Natural killer cell (primary cell): ENCODE data around the gene CHKA. TPM values are rescaled to one million over a fixed set of nuclear protein-coding genes. Genes with fewer than 3 reads are reported as not detected.

Source experiments
- ATAC-seq, 3 donors: fragments of 150-1000 bp in 2 of 3; fragments of 200-7000 bp in 1 of 3; cut with Tn5 transposase; 1 replicate in 1 of 3; 2 replicates in 2 of 3; pipeline ENCODE4 v1.10.0; 2021; ENCODE audit warnings: mild to moderate bottlenecking in 2 of 3, moderate library complexity in 2 of 3
- DNase-seq, 2 donors: peaks; one replicate each; pipeline versions ENCODE4 v3.0.0 to v3.0.0-alpha.2; 2013 to 2021; ENCODE audit warnings: mixed read lengths in 1 of 2
- H3K27ac ChIP-seq: one replicate; pipeline ENCODE4 v1.5.1; 2013; ENCODE audit warnings: mild to moderate bottlenecking, low read length
- H3K27me3 ChIP-seq: one replicate; pipeline ENCODE4 v1.6.1; 2013; ENCODE audit warnings: low read length; ENCODE audit not compliant: control insufficient read depth, insufficient read depth
- H3K36me3 ChIP-seq: one replicate; pipeline ENCODE4 v1.6.1; 2013; ENCODE audit warnings: low read length; ENCODE audit not compliant: control insufficient read depth, insufficient read depth
- H3K4me1 ChIP-seq: one replicate; pipeline ENCODE4 v1.6.1; 2013; ENCODE audit warnings: low read length; ENCODE audit not compliant: control insufficient read depth, insufficient read depth
- H3K4me3 ChIP-seq: one replicate; pipeline ENCODE4 v1.5.1; 2013; ENCODE audit warnings: low read length
- H3K9me3 ChIP-seq: one replicate; pipeline ENCODE4 v1.6.1; 2013; ENCODE audit warnings: low read length; ENCODE audit not compliant: control insufficient read depth, insufficient read depth
- H3K27ac Mint-ChIP-seq, 2 donors: one replicate each; pipeline ENCODE4 v1.8.0; 2022; ENCODE audit warnings: mild to moderate bottlenecking in 2 of 2, mixed read lengths in 2 of 2, moderate library complexity in 1 of 2
- H3K27me3 Mint-ChIP-seq, 2 donors: one replicate each; pipeline ENCODE4 v1.8.0; 2022; ENCODE audit warnings: low read depth in 2 of 2, mixed read lengths in 2 of 2
- H3K36me3 Mint-ChIP-seq: one replicate; pipeline ENCODE4 v1.8.0; 2022; ENCODE audit warnings: mixed read lengths
- H3K4me1 Mint-ChIP-seq, 2 donors: one replicate each; pipeline ENCODE4 v1.8.0; 2022; ENCODE audit warnings: mixed read lengths in 2 of 2
- H3K4me3 Mint-ChIP-seq: one replicate; pipeline ENCODE4 v1.8.0; 2022; ENCODE audit warnings: mild to moderate bottlenecking, moderate library complexity, mixed read lengths
- H3K9me3 Mint-ChIP-seq, 2 donors: one replicate each; pipeline ENCODE4 v1.8.0; 2022; ENCODE audit warnings: mixed read lengths in 2 of 2
- WGBS: methylation state at CpG from one replicate; pipeline ENCODE4 v1.1.7; 2013; ENCODE audit warnings: missing lambda C conversion rate; ENCODE audit not compliant: insufficient coverage; 5-methylcytosine and 5-hydroxymethylcytosine counted together
- intact Hi-C: fragments of 100-400 bp; cut with micrococcal nuclease; formaldehyde crosslinking; loops from one replicate; pipeline ENCODE4 v1.14.2; 2022
- total RNA-seq, 4 donors: library from RNA; stranded (reverse); fragments of 120-200 nt in 1 of 4; gene quantifications; one replicate each; pipeline versions ENCODE4 v1.2.3 to v1.2.4, GENCODE V29; 2013 to 2022
- TF ChIP-seq, protein P1 (sequence below): fragments of 200-600 bp; IDR thresholded peaks from one replicate; pipeline ENCODE4 v1.8.0; 2022; ENCODE audit warnings: antibody characterized with exemption

CHKA gene
- total RNA-seq, 3 donors from 2014 or later (not counting 1 experiment from before 2014, with no cell fraction given) = 15.8 to 24.6 (median 24.4) TPM

DNA sequence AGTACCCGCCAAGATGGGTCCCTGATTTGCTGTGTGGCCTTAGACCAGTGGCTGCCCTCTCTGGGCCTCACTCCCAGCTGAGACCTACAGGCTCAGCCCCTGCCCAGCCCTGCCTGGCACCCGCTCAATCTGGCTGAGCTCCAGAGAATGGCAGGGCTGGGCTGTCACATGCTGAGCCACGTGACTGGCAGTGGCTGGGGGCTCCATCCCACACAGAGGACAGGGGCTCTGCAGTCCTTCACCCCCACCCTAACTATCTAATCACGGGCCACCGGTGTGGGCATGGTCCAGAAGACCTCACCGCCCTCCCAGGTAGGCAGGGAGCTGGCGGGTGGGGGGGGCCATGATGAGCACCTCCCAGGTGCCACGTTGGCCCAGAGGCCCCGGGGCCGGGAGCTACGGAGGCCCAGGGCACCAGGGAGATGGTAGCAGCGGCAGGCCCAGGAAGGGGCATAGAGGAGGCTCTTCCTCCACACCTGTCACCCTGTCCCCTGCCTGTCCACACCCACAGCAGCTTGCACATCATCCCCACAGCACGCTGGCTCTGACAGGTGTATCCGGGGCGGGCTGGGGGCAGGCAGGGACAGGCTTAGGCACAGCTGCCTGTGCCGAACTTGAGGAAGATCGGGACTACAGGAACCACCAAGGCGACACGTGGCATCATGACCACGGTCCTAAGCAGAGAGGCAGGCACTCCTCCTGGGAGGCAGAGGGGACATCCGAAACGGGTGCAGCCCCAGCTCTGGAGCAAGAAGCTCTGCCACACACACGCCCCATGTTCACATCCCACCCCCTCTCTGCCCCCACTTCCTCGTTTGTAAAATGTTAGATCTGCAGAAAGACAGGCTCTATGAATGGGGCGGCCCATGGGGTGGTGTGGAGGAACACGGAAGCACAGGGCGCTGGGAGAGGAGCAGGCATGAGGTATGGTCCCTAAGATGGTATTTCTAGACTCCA, 112.5 kb downstream of the CHKA start:
- intact Hi-C loops = loop anchor here (10.0 kb wide), 1 partner anchor 196 kb away; no protein-coding TSS in a partner anchor
- Mint-ChIP-seq H3K9me3 (no peaks in the 10 kb centered on the region), H3K27me3 (no peaks in the 10 kb centered on the region), H3K36me3 (no peaks in the 10 kb centered on the region), H3K4me3 (peak overlapping the region; percentile 47), H3K27ac (peak overlapping the region in 1 of 2 donors; percentile 88), H3K4me1 (peaks cover 21 to 39% of the 10 kb centered on the region in 2 donors)
- DNase-seq (no peak), ATAC-seq (peak in 1 of 3 donors; percentile 31)
- TF ChIP-seq, protein P1, sequence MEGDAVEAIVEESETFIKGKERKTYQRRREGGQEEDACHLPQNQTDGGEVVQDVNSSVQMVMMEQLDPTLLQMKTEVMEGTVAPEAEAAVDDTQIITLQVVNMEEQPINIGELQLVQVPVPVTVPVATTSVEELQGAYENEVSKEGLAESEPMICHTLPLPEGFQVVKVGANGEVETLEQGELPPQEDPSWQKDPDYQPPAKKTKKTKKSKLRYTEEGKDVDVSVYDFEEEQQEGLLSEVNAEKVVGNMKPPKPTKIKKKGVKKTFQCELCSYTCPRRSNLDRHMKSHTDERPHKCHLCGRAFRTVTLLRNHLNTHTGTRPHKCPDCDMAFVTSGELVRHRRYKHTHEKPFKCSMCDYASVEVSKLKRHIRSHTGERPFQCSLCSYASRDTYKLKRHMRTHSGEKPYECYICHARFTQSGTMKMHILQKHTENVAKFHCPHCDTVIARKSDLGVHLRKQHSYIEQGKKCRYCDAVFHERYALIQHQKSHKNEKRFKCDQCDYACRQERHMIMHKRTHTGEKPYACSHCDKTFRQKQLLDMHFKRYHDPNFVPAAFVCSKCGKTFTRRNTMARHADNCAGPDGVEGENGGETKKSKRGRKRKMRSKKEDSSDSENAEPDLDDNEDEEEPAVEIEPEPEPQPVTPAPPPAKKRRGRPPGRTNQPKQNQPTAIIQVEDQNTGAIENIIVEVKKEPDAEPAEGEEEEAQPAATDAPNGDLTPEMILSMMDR = no peak
- 64% methylated on average over 25 of the region's 27 CpGs for WGBS
- Histone ChIP-seq H3K27me3 (no peaks in the 10 kb centered on the region), H3K36me3 (no peaks in the 10 kb centered on the region), H3K9me3 (no peaks in the 10 kb centered on the region), H3K4me1 (peaks cover 64% of the 10 kb centered on the region), H3K27ac (no peak overlapping the region), H3K4me3 (no peak overlapping the region)

DNA sequence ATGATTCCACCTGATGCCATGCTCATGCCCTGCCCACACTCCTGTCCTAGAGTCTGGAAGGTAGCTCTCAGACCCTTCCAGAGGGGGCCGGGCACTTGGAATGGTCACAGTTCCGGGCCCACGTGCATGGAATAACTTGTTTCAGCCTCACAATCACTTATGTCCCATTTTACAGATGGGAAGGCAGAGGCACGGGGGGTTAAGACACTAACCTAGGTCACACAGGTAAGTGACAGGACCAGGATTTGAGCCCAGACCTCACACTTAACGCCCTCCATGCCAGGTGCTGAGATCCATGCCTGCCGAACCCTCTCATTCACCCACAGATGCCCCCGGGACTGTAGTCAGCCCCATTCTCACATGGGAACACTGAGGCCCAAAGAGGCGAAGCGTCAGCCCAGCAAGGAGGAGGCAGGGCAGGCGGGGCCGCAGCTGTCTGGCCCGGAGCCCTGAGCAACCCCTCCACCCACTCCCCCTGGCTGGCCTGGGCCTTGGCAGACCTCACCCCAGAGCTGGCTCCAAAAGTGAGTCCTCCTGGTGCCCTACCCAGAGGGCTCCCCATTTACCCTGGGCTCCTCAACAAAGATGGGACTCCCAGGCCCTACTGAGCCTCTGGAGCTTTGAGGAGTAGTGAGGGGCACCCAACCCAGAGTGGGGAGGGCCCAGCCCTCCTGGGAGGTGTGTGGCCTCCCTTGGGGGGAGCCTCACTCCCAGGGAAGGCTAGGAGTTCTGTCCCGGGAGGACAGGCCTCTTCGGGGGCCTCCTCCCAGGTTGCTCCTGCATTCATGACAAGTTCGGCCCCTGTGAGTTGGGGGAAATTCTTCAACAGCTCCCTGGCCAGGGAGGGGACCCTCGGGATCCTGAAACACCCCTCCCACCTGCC, 113.4 kb downstream of the CHKA start:
- peaks cover 64% of the 10 kb centered on the region for H3K4me1 ChIP-seq
- 86% methylated on average over 16 of the region's 16 CpGs for WGBS
- no peak for DNase-seq
- H3K4me3 ChIP-seq = no peak overlapping the region
- no peaks in the 10 kb centered on the region for H3K27me3 ChIP-seq
- intact Hi-C loops = loop anchor here (10.0 kb wide), 1 partner anchor 197 kb away; no protein-coding TSS in a partner anchor
- H3K27ac ChIP-seq = no peak overlapping the region
- Mint-ChIP-seq H3K4me3 (no peak overlapping the region), H3K27ac (no peak overlapping the region), H3K36me3 (no peaks in the 10 kb centered on the region), H3K27me3 (no peaks in the 10 kb centered on the region), H3K4me1 (peaks cover 21 to 42% of the 10 kb centered on the region in 2 donors), H3K9me3 (no peaks in the 10 kb centered on the region)
- no peak for ATAC-seq
- H3K9me3 ChIP-seq = no peaks in the 10 kb centered on the region
- TF ChIP-seq, protein P1 = no peak
- no peaks in the 10 kb centered on the region for H3K36me3 ChIP-seq

DNA sequence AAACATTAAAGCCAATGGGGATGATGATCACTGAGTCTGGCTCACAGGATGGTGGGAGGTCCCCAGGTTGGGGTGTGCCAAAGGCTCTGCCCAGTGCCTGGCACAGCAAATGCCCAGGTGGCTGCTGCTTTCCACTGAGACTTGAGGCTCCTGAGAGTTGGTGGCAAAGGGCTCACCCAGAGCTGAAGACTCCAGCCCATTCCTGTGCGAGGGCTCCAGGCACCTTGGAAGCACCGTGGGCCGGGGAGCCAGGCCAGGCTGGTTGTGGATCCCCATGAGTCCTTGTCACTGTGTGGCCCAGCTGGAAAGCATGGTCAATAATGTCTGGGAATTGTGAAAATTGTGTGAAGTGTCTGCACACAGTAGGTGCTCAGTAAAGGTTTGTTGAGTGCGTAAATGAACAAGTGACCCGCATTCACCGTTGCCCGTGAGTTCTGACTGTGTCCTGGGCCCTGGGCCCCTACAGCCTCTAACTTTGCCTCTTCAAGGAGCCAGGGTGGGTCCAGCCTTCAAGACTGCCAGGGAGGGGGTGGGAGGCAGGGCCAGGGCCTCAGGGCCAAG, 114.5 kb downstream of the CHKA start:
- ATAC-seq (no peak), DNase-seq (no peak)
- peaks cover 17 to 42% of the 10 kb centered on the region in 2 donors for H3K4me1 Mint-ChIP-seq
- TF ChIP-seq, protein P1 = no peak
- H3K27me3 Mint-ChIP-seq = no peaks in the 10 kb centered on the region
- Histone ChIP-seq H3K9me3 (no peaks in the 10 kb centered on the region), H3K4me1 (peaks cover 64% of the 10 kb centered on the region), H3K27ac (no peak overlapping the region), H3K27me3 (no peaks in the 10 kb centered on the region), H3K36me3 (no peaks in the 10 kb centered on the region), H3K4me3 (no peak overlapping the region)
- no peaks in the 10 kb centered on the region for H3K36me3 Mint-ChIP-seq
- no peak overlapping the region for H3K27ac Mint-ChIP-seq
- intact Hi-C loops = loop anchor here (10.0 kb wide), 1 partner anchor 198 kb away; no protein-coding TSS in a partner anchor
- no peak overlapping the region for H3K4me3 Mint-ChIP-seq
- WGBS = 96% methylated on average over 7 of the region's 7 CpGs
- no peaks in the 10 kb centered on the region for H3K9me3 Mint-ChIP-seq
